Fibroblast of villous mesenchyme (primary cell): Measurements from ENCODE around the gene KANSL1L. TPM values are rescaled to one million over a fixed set of nuclear protein-coding genes. Genes with fewer than 3 reads are reported as not detected.
"Not testable (repeated sequence)": the region's sequence is repeated elsewhere in the genome, so short reads cannot be mapped to it uniquely, and the experiment has no call there.

ENCODE experiments used
- DNase-seq: peaks from one replicate; pipeline ENCODE4 v3.0.0-alpha.2; 2010; ENCODE audit warnings: low read depth
- H3K4me3 ChIP-seq: 2 replicates; pipeline ENCODE4 v1.5.1; 2011; ENCODE audit warnings: low read depth, mild to moderate bottlenecking, low read length
- total RNA-seq: library from RNA; depleted of rRNA; stranded (reverse); fragments of >200 nt; gene quantifications from 2 replicates; pipeline ENCODE4 v1.2.3, GENCODE V29; 2012
- TF ChIP-seq, protein P1 (sequence below): IDR thresholded peaks from 2 replicates; pipeline ENCODE4 v1.5.1; 2012; ENCODE audit warnings: low read depth, mild to moderate bottlenecking, low read length; ENCODE audit not compliant: insufficient read depth

Gene KANSL1L
- total RNA-seq, 1 donor, result 28.1 TPM

DNA sequence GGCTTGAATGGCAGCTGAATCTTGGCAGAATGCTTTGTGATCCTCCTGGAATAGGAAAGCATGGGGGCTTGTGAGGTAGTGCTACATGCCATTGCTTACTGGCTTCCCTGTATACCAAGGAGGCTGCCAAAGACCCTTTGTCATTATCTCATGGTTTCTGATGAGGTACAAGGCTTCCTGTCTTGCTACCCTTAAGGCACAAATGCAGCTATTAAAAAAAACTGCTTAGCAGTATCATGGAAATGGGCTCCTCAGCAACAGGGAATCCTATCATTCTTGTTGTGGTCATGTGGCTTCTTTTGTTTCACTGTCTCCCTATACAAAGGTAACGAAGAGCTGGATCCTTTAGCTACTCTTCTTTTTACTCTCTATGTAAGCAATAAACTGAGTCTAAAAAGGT, 6.6 kb upstream of the KANSL1L start:
- DNase-seq, result no peak
- H3K4me3 ChIP-seq, result no peak overlapping the region
- TF ChIP-seq, protein P1, sequence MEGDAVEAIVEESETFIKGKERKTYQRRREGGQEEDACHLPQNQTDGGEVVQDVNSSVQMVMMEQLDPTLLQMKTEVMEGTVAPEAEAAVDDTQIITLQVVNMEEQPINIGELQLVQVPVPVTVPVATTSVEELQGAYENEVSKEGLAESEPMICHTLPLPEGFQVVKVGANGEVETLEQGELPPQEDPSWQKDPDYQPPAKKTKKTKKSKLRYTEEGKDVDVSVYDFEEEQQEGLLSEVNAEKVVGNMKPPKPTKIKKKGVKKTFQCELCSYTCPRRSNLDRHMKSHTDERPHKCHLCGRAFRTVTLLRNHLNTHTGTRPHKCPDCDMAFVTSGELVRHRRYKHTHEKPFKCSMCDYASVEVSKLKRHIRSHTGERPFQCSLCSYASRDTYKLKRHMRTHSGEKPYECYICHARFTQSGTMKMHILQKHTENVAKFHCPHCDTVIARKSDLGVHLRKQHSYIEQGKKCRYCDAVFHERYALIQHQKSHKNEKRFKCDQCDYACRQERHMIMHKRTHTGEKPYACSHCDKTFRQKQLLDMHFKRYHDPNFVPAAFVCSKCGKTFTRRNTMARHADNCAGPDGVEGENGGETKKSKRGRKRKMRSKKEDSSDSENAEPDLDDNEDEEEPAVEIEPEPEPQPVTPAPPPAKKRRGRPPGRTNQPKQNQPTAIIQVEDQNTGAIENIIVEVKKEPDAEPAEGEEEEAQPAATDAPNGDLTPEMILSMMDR, result no peak

DNA sequence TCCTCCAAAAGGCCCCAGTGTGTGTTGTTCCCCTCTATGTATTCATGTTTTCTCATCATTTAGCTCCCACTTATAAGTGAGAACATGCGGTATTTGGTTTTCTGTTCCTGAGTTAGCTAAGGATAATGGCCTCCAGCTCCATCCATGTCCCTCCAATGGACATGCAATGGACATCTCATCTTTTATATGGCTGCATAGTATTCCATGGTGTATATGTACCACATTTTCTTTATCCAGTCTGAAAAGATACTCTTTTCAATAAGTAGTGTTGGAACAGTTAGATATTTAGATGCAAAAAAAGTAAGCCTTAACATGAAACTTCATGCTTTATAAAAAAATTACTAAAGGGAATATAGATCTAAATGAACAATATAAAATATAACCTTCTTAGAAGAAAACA, 5.9 kb upstream of the KANSL1L start:
- DNase-seq, H3K4me3 ChIP-seq: not testable (repeated sequence)

DNA sequence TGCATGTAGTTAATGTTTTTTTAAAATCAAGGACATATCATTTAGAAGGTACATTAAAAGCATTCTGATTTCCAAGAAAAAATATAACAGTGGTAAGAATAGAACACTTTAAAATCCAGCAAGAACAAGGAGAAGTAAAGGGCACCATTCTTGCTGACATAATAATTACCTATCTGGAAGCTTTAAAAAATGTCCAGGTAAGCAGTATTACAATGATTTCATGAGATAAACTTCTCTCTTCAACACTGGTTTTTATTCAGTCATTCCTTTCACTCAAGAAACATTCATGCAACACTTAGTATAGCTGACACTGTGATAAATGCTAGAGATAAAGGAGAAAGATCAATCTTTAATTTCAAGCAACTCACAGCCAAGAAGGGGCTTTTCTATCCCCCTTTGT, 2.9 kb upstream of the KANSL1L start:
- TF ChIP-seq, protein P1, result no peak
- H3K4me3 ChIP-seq, result no peak overlapping the region
- no peak for DNase-seq

DNA sequence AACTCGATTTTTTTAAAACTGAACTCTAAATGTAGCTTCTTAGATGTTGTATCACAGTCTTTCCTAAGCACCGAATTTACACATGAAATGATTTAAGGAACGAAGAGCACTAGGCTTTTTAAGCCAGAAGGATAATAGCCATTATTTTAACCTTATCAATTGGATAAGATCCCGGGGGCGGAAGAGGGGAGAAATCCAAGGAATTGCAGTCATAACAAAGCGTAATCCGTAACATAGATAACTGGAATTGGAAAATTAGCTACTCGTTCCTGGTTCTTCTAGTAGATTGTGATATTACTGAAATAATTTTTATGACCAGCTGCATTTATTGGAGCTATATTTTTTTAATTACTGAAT, 988 bp upstream of the KANSL1L start:
- no peak for DNase-seq
- TF ChIP-seq, protein P1, result no peak
- peak overlapping the region; percentile 71 for H3K4me3 ChIP-seq

DNA sequence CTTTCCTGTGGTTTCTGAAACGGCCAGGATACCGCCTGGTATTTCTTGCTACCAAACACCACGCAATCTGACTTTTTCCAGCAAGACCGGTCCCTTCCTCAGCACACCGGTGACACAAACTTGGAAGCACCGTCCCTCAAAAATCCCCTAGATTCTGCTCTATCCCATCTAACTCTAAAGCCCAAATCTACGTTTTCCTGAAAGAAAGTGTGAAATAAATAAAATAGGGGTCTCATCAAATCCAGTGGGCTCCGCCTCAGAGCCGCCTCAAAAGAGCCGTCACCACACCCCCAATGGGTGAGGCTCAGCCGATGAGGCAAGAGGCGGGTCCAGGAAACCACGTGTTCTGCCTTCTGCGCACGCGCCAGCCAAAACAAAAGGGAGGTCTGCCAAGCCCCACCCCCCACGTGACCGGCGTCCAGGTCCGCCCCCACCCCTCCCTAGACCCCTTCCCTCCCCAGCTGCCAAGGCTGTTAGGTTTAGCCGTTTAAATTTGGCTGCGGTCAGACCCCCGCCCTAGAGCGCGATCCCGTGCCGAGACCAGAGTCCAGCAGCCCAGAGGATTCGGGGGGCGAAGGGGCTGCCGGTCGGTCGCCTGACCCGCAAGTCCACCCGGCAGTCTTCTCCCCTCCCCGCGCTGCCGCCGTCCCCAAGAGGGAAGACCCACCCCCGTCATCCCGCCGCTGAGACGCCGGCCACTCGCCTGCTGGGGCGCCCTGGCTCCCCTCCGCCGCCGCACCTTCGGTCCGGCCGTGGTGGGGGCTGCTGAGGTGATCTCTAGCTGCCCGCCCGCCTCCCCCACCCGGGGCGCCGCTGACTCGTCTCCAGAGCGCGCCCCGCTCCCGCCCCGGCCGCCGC, 534 bp downstream of the KANSL1L start:
- TF ChIP-seq, protein P1, result no peak
- H3K4me3 ChIP-seq, result peak overlapping the region; percentile 80
- DNase-seq, result peak; percentile 97

DNA sequence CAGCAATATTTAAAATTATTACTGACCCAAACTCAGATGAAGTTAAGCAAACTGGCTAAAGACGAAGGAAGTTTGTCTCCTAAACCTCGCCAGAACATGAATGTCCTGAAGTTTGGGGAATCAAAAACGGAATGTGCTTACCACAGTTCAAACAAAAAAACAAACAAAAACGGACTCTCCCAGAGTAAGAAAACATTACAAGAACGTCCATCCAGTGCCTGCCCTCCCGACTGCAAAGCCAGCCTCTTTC, 1.1 kb downstream of the KANSL1L start:
- TF ChIP-seq, protein P1, result no peak
- DNase-seq, result no peak
- H3K4me3 ChIP-seq, result peak overlapping the region; percentile 80

DNA sequence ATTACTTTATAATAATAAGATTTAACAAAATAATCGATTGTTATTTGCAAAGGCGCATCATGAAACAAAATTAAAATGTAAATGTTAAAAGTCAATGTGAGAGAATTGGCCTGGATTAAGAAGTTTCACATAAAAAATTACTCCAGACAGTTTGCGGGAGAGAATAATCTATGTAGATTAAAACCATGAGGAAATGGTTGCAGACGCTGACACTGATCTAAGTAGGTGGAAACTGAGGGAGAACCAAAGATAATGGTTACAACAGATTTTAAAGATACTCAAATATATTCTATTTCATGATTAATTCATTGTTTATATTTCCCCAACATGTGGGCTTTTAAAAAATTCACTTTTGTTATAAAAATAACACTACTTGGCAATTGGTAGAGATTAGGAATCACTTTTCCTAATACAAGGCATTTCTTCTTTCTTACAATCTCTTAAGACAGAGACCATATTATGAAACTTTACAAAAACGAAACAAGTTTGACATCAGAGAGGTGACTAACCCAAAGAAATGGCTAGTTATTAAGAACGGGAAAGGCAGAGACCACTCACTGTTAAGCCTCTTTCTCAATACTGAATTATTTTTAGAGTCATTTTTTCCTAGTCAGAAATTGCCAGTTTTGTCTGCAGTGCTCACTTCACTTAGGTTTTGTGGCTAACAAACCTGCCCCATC, 1.6 kb downstream of the KANSL1L start:
- peak; percentile 90 for DNase-seq
- H3K4me3 ChIP-seq, result peak overlapping the region; percentile 80
- TF ChIP-seq, protein P1, result no peak
